ENCODE results near the gene KRTAP10-4. TPM values are rescaled to one million over a fixed set of nuclear protein-coding genes. Genes with fewer than 3 reads are reported as not detected.
"Not testable (repeated sequence)": the region's sequence is repeated elsewhere in the genome, so short reads cannot be mapped to it uniquely, and the experiment has no call there.

KRTAP10-4 gene
- total and polyA plus RNA-seq, 9 donors, result not detected

DNA sequence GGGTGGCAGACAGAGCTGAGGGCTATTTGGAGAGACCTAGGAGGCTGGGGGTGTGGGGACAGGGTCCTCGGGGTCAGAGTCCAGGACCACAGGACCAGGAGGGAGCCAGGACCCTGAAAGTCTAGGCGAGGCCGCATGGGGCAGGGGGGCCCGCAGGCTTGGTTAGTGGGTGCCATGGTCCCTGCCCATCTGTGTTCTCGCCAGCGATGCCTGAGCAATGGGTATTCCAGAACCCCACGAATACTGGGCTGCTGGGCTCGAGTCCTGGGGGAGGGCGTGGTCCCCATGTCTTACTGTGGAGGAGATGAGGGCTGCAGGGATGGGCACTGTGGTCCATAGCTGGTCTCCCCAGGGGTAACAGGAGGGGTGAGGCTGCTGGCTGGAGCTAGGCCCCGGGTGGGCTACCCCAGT, 16.8 kb downstream of the KRTAP10-4 start:
- H3K4me3 ChIP-seq, result no peak overlapping the region
- no peaks in the 10 kb centered on the region for H3K27me3 ChIP-seq
- no peaks in the 10 kb centered on the region for H3K4me1 ChIP-seq (ENCODE audit: insufficient read depth)
- H3K36me3 ChIP-seq, result no peaks in the 10 kb centered on the region
- intact Hi-C loops (cut with DNase I), result loop anchor here in 1 of 4 donors (2.0 kb wide), 1 partner anchor 48 kb away; no protein-coding TSS in a partner anchor
- no peak overlapping the region for H3K27ac ChIP-seq
- no peak for DNase-seq
- 62 to 85% (median 77%) methylated on average over 9 to 10 of the region's 10 CpGs for WGBS, 3 donors
- no peak for TF ChIP-seq EP300 (IDR thresholded peaks at IDR 0.05)
- TF ChIP-seq POLR2A (IDR thresholded peaks at IDR 0.05), result no peak
- no peak for TF ChIP-seq CTCF (IDR thresholded peaks at IDR 0.05)
- no peaks in the 10 kb centered on the region for H3K9me3 ChIP-seq

GRCh38 chr21:44590897-44591800, 17.6 kb downstream of the KRTAP10-4 start:
- H3K36me3 ChIP-seq; H3K4me1 ChIP-seq (ENCODE audit: insufficient read depth); H3K9me3 ChIP-seq; H3K27ac ChIP-seq; H3K27me3 ChIP-seq; H3K4me3 ChIP-seq; DNase-seq: not testable (repeated sequence)
- 42 to 59% (median 56%) methylated on average over 11 to 18 of the region's 19 CpGs for WGBS, 3 donors
- intact Hi-C loops (cut with DNase I), result loop anchor here in 1 of 4 donors (2.0 kb wide), 1 partner anchor 48 kb away; no protein-coding TSS in a partner anchor

DNA sequence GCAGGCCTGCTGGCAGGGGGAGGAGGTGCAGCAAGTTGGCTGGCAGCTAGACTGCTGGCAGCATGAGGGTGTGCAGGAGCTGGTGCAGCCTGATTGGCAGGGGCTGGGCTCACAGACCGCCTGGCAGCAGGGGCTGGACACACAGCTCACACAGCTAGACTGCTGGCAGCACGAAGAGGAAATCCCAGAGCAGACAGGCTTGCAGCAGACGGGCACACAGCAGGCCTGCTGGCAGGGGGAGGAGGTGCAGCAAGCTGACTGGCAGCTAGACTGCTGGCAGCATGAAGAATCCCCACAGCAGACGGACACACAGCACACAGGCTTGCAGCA, 18.2 kb downstream of the KRTAP10-4 start:
- not testable (repeated sequence) for H3K9me3 ChIP-seq; H3K27ac ChIP-seq; DNase-seq; H3K27me3 ChIP-seq; H3K4me1 ChIP-seq (ENCODE audit: insufficient read depth); H3K36me3 ChIP-seq; H3K4me3 ChIP-seq
- WGBS, 3 donors, result 36 to 63% (median 44%) methylated on average over 3 to 4 of the region's 4 CpGs
- intact Hi-C loops (cut with DNase I), result loop anchor here in 1 of 4 donors (2.0 kb wide), 1 partner anchor 47 kb away; no protein-coding TSS in a partner anchor

DNA sequence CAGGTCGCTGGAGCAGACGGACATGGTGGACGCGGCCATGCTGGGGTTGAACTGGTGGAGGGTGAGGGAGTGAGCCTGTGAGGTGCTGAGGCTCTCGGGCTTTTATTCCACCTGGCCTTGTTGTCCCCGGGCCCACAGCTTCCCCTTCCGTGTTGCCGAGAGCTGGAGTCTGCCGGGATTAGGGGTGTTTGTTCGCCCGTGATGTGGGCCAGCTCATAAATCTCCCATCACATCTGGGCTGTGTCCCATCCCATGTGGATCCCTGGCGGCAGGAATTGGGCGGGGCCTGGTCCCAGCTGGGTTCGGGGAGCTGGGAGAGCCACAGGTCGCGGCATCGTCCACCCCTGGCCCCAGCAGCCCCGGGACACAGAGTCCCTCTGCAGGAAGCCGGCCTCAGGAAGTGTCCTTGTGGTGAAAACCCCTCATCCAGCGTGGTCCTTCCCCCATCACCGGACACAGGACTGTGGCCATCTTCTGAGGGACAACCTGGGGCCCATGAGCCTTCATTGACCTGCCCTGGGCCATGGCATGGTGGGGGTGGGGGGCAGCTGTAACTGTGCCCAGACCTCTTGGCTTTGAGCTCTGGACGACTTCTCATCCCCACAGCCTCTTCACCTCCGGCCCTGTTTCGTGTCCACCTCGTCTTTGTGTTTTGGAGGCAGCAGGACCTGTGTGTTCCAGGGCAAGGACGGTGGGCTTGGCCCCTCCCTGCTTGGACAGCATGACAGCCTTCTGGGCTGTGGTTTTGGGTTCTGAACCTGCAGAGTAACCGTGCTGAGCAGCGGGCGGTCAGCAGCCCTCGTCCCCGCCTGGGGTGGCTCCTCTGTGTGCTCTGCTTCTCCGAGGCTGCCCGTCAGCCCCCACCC, 19.1 kb downstream of the KRTAP10-4 start, which contains the start of gene KRTAP10-6:
TSS of gene KRTAP10-6 (minus strand) at position 60 of the 866 bp plus-strand sequence. CDS start at position 39, 21 bp downstream.
- Histone ChIP-seq H3K27ac (no peak within 1 kb of the TSS), H3K36me3 (no peaks in the 10 kb centered on the region), H3K9me3 (no peaks in the 10 kb centered on the region), H3K27me3 (no peaks in the 10 kb centered on the region), H3K4me3 (no peak within 1 kb of the TSS), H3K4me1 (ENCODE audit: insufficient read depth) (no peaks in the 10 kb centered on the region)
- intact Hi-C loops (cut with DNase I), result no loop called here
- no peak for DNase-seq
- TF ChIP-seq EP300 (IDR thresholded peaks at IDR 0.05), result no peak
- TF ChIP-seq CTCF (IDR thresholded peaks at IDR 0.05), result no peak
- TF ChIP-seq POLR2A (IDR thresholded peaks at IDR 0.05), result no peak
- 44 to 60% (median 50%) methylated on average over 33 of the region's 33 CpGs for WGBS, 3 donors

DNA sequence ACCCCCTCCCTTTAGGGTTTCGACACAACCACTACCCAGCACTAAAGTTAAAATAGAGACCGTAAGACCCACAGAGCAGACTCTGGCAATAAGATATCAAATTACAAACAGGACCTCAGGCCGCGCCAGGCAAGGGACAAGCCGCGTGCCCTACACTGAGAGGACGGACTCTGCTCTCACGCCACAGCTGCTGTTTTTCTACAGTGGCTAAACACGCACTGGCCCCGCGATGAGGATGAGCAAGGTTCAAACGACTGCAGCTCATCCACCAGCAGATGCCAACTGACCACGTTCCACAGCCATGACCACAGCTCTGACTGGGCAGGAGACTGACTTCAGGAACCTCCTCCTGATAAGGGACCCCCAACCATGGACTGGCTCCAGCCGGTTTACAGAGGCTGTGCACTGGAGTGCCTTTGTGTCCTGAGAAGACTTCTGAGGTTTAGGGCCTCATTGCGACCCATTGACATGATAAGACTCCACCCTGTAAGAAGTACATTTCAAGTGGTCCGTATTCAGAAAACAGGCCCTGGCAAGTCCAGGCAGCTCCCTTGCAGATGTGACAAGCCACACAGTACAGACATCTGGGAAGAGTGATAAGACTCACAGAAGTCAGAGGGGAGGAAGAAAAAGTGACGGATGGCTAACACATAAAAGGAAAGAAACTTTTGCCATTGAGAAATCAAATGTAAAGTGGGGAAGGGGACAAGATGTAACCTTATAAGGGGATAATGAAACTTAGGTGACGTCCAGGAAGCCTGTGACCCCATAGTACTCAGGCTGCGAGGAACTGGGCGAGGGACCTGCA, 20.3 kb downstream of the KRTAP10-4 start:
- 30 to 39% (median 38%) methylated on average over 20 of the region's 20 CpGs for WGBS, 3 donors
- H3K27me3 ChIP-seq, result no peaks in the 10 kb centered on the region

More for the DNA sequence above, 20.3 kb downstream of the KRTAP10-4 start:
- TF ChIP-seq CTCF (IDR thresholded peaks at IDR 0.05), result no peak
- TF ChIP-seq EP300 (IDR thresholded peaks at IDR 0.05), result no peak
- TF ChIP-seq POLR2A (IDR thresholded peaks at IDR 0.05), result no peak
- H3K9me3 ChIP-seq, result no peaks in the 10 kb centered on the region
- no peak for DNase-seq
- H3K4me3 ChIP-seq, result no peak overlapping the region
- H3K36me3 ChIP-seq, result no peaks in the 10 kb centered on the region
- no peak overlapping the region for H3K27ac ChIP-seq
- H3K4me1 ChIP-seq (ENCODE audit: insufficient read depth), result no peaks in the 10 kb centered on the region
- intact Hi-C loops (cut with DNase I), result no loop called here
